H1 (cell line): ENCODE measurements around the gene LRG1. TPM values are rescaled to one million over a fixed set of nuclear protein-coding genes. Genes with fewer than 3 reads are reported as not detected.
A peak's percentile ranks its signal among the peaks of the same experiment; 100 is the strongest.

ENCODE experiments used
- NANOG ChIP-seq: IDR thresholded peaks from 2 replicates; pipeline ENCODE4 v1.6.1; 2011; ENCODE audit warnings: low read length, low read depth, mild to moderate bottlenecking, inconsistent platforms; ENCODE audit not compliant: insufficient read depth, poor library complexity, severe bottlenecking
- RAD21 ChIP-seq, 2 experiments: IDR thresholded peaks in 1 of 2; conservative IDR thresholded peaks in 1 of 2; 2 replicates each; pipeline ENCODE4 v1.6.1; 2011; ENCODE audit warnings: low read depth in 2 of 2, low read length in 2 of 2, improper control_type of control experiment in 1 of 2, inconsistent platforms in 1 of 2, mild to moderate bottlenecking in 1 of 2, moderate library complexity in 1 of 2
- SP2 ChIP-seq: IDR thresholded peaks from 2 replicates; pipeline ENCODE4 v1.6.1; 2012; ENCODE audit warnings: mild to moderate bottlenecking, low read length, inconsistent platforms
- SRF ChIP-seq: IDR thresholded peaks from 2 replicates; pipeline ENCODE4 v1.6.1; 2011; ENCODE audit warnings: mild to moderate bottlenecking, low read depth, low read length, moderate library complexity
- polyA plus RNA-seq, 7 experiments: library from polyadenylated mRNA; depleted of rRNA in 3 of 7; stranded (reverse) in 5 of 7; unstranded in 2 of 7; fragments of >200 nt in 5 of 7; fragments of 200-250 nt in 2 of 7; gene quantifications; 1 replicate in 5 of 7; 2 replicates in 1 of 7; 4 replicates in 1 of 7; pipeline versions ENCODE4 v1.2.1 to v1.2.3, GENCODE V29; 2011 to 2013; ENCODE audit warnings: missing spikeins in 2 of 7, mixed read lengths in 2 of 7
- total RNA-seq: library from RNA; stranded (reverse); fragmentation: NEBNext Ultra II Directional; extraction: Animal tissue kit (Norgen Biotek cat#: 25700); gene quantifications from 2 replicates; pipeline ENCODE4 v1.2.1, GENCODE V29; 2021
- TF ChIP-seq, protein P1 (sequence below): fragments of 300-600 bp; sonication (generic); IDR thresholded peaks from 2 replicates; pipeline ENCODE4 v1.7.1; 2012; ENCODE audit warnings: low read length, moderate library complexity, mild to moderate bottlenecking, inconsistent platforms; ENCODE audit not compliant: insufficient replicate concordance

Gene LRG1
- total and polyA plus RNA-seq, 2 of the 8 experiments (the other 6 are each of a cell fraction or from before 2014, with no cell fraction given): 0.48 to 0.79 TPM

DNA sequence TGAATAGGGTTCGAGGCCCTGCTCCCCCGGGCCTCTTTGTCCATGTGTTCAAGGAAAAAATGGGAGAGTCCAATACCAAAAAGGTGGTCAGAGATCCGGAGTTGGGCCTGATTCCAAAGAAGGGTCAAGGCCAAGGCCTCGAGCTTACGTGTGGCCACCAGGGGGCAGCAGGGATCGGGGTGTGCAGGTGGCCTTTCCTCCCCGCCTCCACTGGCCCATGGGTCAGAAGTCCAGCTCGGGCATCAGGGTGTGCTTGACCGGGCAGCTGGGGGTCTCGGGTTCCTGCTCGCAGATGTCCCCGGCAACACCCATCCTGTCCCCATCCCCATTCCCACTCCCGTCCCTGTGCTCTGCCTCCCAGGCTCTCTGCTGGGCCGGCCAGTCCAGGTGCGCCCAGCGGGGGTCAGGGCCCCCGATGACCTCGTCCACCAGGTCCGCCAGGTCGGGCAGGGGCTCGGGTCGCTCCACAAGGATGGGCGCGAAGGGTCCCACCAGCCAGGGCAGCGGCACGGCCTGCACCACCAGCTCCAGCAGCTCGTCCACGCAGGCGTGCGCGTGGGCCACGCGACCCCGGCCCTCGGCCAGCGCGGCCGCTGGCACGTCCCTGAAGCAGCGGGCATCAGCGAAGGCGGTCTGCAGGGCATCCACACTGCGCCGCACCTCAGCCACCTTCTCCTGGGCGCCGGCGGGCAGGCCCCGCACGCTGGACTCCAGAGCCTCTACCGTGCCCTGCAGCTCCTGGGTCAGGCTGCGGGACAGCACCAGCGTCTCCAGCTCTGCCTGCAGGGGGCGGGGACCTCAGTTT lies 16.3 kb downstream of the LRG1 start (continued):
- TF ChIP-seq, protein P1, sequence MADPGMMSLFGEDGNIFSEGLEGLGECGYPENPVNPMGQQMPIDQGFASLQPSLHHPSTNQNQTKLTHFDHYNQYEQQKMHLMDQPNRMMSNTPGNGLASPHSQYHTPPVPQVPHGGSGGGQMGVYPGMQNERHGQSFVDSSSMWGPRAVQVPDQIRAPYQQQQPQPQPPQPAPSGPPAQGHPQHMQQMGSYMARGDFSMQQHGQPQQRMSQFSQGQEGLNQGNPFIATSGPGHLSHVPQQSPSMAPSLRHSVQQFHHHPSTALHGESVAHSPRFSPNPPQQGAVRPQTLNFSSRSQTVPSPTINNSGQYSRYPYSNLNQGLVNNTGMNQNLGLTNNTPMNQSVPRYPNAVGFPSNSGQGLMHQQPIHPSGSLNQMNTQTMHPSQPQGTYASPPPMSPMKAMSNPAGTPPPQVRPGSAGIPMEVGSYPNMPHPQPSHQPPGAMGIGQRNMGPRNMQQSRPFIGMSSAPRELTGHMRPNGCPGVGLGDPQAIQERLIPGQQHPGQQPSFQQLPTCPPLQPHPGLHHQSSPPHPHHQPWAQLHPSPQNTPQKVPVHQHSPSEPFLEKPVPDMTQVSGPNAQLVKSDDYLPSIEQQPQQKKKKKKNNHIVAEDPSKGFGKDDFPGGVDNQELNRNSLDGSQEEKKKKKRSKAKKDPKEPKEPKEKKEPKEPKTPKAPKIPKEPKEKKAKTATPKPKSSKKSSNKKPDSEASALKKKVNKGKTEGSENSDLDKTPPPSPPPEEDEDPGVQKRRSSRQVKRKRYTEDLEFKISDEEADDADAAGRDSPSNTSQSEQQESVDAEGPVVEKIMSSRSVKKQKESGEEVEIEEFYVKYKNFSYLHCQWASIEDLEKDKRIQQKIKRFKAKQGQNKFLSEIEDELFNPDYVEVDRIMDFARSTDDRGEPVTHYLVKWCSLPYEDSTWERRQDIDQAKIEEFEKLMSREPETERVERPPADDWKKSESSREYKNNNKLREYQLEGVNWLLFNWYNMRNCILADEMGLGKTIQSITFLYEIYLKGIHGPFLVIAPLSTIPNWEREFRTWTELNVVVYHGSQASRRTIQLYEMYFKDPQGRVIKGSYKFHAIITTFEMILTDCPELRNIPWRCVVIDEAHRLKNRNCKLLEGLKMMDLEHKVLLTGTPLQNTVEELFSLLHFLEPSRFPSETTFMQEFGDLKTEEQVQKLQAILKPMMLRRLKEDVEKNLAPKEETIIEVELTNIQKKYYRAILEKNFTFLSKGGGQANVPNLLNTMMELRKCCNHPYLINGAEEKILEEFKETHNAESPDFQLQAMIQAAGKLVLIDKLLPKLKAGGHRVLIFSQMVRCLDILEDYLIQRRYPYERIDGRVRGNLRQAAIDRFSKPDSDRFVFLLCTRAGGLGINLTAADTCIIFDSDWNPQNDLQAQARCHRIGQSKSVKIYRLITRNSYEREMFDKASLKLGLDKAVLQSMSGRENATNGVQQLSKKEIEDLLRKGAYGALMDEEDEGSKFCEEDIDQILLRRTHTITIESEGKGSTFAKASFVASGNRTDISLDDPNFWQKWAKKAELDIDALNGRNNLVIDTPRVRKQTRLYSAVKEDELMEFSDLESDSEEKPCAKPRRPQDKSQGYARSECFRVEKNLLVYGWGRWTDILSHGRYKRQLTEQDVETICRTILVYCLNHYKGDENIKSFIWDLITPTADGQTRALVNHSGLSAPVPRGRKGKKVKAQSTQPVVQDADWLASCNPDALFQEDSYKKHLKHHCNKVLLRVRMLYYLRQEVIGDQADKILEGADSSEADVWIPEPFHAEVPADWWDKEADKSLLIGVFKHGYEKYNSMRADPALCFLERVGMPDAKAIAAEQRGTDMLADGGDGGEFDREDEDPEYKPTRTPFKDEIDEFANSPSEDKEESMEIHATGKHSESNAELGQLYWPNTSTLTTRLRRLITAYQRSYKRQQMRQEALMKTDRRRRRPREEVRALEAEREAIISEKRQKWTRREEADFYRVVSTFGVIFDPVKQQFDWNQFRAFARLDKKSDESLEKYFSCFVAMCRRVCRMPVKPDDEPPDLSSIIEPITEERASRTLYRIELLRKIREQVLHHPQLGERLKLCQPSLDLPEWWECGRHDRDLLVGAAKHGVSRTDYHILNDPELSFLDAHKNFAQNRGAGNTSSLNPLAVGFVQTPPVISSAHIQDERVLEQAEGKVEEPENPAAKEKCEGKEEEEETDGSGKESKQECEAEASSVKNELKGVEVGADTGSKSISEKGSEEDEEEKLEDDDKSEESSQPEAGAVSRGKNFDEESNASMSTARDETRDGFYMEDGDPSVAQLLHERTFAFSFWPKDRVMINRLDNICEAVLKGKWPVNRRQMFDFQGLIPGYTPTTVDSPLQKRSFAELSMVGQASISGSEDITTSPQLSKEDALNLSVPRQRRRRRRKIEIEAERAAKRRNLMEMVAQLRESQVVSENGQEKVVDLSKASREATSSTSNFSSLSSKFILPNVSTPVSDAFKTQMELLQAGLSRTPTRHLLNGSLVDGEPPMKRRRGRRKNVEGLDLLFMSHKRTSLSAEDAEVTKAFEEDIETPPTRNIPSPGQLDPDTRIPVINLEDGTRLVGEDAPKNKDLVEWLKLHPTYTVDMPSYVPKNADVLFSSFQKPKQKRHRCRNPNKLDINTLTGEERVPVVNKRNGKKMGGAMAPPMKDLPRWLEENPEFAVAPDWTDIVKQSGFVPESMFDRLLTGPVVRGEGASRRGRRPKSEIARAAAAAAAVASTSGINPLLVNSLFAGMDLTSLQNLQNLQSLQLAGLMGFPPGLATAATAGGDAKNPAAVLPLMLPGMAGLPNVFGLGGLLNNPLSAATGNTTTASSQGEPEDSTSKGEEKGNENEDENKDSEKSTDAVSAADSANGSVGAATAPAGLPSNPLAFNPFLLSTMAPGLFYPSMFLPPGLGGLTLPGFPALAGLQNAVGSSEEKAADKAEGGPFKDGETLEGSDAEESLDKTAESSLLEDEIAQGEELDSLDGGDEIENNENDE: no peak
- peak; percentile 48 to 61 for TF ChIP-seq RAD21 (IDR thresholded peaks at IDR 0.05 in 1 of 2, conservative IDR thresholded peaks at IDR 0.05 in 1 of 2; ENCODE audit: low read depth in 2 of 2, low read length in 2 of 2)
- no peak for TF ChIP-seq SRF
- TF ChIP-seq NANOG: no peak
- no peak for TF ChIP-seq SP2
